Measurements from ENCODE around the gene TRAF2. TPM values are rescaled to one million over a fixed set of nuclear protein-coding genes. Genes with fewer than 3 reads are reported as not detected.

TRAF2 gene
- total and polyA plus RNA-seq, 9 of the 15 experiments (the other 6 are each of a cell fraction or from before 2014, with no cell fraction given) = 0.24 to 45.2 (median 18.0) TPM

DNA sequence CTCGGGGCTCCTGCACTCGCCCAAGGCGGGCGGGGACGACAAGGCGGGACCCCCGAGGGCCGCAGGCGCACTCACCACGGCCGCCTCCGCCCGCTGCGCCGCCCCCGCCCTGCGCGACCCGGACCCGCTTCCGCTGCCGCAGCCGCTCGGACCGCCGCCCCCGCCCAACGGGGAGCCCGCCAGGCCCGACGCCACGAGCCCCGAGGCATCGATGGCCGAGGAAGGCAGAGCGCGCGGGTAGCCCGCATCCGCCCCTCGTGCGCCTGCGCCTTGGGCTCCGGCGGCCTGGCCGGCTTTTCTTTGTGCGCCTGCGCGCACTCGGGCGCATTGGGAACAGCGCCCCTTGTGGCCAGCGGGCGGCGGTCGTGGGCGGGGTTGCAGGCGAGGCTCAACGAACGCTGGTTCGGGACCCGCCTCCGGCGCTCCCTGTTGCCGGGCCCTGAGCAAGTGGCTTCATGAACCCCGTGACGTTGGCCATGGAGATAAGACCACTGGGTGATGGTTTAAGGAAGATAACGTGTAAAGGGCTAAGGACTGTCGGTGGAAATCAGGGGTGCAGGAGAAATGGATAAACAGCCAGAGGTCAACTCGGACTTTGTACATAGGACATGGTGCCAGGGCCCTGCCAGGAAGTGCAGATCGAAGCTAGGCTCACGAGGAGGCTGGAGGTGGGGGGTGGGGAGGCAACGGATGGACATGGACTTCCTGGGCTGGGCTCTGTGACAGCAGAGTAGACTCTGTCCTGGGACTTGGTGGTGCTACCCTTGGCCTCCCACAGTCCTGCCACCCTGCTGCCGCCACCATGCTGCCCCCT, 58.4 kb downstream of the TRAF2 start, which contains the start of the genes C8G and FBXW5 (continued):
- TF ChIP-seq, protein P1, sequence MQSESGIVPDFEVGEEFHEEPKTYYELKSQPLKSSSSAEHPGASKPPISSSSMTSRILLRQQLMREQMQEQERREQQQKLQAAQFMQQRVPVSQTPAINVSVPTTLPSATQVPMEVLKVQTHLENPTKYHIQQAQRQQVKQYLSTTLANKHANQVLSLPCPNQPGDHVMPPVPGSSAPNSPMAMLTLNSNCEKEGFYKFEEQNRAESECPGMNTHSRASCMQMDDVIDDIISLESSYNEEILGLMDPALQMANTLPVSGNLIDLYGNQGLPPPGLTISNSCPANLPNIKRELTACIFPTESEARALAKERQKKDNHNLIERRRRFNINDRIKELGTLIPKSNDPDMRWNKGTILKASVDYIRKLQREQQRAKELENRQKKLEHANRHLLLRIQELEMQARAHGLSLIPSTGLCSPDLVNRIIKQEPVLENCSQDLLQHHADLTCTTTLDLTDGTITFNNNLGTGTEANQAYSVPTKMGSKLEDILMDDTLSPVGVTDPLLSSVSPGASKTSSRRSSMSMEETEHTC (IDR thresholded peaks at IDR 0.05) = peak; percentile 69; the same call in 1 of the 2 replicates
- TF ChIP-seq, protein P2, sequence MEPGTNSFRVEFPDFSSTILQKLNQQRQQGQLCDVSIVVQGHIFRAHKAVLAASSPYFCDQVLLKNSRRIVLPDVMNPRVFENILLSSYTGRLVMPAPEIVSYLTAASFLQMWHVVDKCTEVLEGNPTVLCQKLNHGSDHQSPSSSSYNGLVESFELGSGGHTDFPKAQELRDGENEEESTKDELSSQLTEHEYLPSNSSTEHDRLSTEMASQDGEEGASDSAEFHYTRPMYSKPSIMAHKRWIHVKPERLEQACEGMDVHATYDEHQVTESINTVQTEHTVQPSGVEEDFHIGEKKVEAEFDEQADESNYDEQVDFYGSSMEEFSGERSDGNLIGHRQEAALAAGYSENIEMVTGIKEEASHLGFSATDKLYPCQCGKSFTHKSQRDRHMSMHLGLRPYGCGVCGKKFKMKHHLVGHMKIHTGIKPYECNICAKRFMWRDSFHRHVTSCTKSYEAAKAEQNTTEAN (CRISPR knock-in tag; IDR thresholded peaks at IDR 0.05) = no peak; the same call in 1 of the 2 replicates
- peak; percentile 90 for TF ChIP-seq ETV5 (CRISPR knock-in tag; IDR thresholded peaks at IDR 0.05; ENCODE audit: low read depth)
- TF ChIP-seq POLR2A (conservative IDR thresholded peaks at IDR 0.05) = 0 out of 2 replicates have a peak, but pooled peaks have one; percentile 34
- TF ChIP-seq NFYB (IDR thresholded peaks at IDR 0.05; ENCODE audit: extremely low read depth, insufficient read length) = no peak
- peak; percentile 87; the same call in 1 of the 2 replicates for TF ChIP-seq HDGF (IDR thresholded peaks at IDR 0.05)
- TF ChIP-seq, protein P3, sequence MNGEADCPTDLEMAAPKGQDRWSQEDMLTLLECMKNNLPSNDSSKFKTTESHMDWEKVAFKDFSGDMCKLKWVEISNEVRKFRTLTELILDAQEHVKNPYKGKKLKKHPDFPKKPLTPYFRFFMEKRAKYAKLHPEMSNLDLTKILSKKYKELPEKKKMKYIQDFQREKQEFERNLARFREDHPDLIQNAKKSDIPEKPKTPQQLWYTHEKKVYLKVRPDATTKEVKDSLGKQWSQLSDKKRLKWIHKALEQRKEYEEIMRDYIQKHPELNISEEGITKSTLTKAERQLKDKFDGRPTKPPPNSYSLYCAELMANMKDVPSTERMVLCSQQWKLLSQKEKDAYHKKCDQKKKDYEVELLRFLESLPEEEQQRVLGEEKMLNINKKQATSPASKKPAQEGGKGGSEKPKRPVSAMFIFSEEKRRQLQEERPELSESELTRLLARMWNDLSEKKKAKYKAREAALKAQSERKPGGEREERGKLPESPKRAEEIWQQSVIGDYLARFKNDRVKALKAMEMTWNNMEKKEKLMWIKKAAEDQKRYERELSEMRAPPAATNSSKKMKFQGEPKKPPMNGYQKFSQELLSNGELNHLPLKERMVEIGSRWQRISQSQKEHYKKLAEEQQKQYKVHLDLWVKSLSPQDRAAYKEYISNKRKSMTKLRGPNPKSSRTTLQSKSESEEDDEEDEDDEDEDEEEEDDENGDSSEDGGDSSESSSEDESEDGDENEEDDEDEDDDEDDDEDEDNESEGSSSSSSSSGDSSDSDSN (IDR thresholded peaks at IDR 0.05; ENCODE audit: borderline replicate concordance in 1 of 2, low read depth in 2 of 2, low read length in 2 of 2) = peak in 1 of 2 experiments; percentile 27; a peak in 2 of 4 replicates
- TF ChIP-seq C11orf30 (IDR thresholded peaks at IDR 0.05; ENCODE audit: low read depth) = no peak
- no peak for TF ChIP-seq HDAC8 (tag; IDR thresholded peaks at IDR 0.05)
- TF ChIP-seq PTTG1 (tag; IDR thresholded peaks at IDR 0.05; ENCODE audit: low read depth) = no peak
- no peak for TF ChIP-seq ZNF3 (CRISPR knock-in tag; IDR thresholded peaks at IDR 0.05)
- no peak for TF ChIP-seq ZNF23 (CRISPR knock-in tag; IDR thresholded peaks at IDR 0.05)
- TF ChIP-seq ZNF584 (CRISPR knock-in tag; IDR thresholded peaks at IDR 0.05; ENCODE audit: low read depth) = no peak
- TF ChIP-seq NR2F6 (CRISPR knock-in tag; IDR thresholded peaks at IDR 0.05) = no peak
- TF ChIP-seq, protein P4, sequence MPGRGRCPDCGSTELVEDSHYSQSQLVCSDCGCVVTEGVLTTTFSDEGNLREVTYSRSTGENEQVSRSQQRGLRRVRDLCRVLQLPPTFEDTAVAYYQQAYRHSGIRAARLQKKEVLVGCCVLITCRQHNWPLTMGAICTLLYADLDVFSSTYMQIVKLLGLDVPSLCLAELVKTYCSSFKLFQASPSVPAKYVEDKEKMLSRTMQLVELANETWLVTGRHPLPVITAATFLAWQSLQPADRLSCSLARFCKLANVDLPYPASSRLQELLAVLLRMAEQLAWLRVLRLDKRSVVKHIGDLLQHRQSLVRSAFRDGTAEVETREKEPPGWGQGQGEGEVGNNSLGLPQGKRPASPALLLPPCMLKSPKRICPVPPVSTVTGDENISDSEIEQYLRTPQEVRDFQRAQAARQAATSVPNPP (IDR thresholded peaks at IDR 0.05; ENCODE audit: borderline replicate concordance, insufficient read depth, insufficient read length) = no peak
- TF ChIP-seq ZNF239 (CRISPR knock-in tag; IDR thresholded peaks at IDR 0.05) = 0 out of 2 replicates have a peak, but pooled peaks have one; percentile 41
- TF ChIP-seq NR2C1 (IDR thresholded peaks at IDR 0.05) = peak; percentile 52; the same call in 1 of the 2 replicates
- TF ChIP-seq NR2C1 (tag; IDR thresholded peaks at IDR 0.05) = peak; percentile 68; the same call in 1 of the 2 replicates
- TF ChIP-seq ZNF644 (tag; IDR thresholded peaks at IDR 0.05; ENCODE audit: low read depth) = 0 out of 2 replicates have a peak, but pooled peaks have one; percentile 41
- TF ChIP-seq SPI1 (IDR thresholded peaks at IDR 0.05; ENCODE audit: borderline replicate concordance, low read depth, low read length) = no peak
- TF ChIP-seq, protein P5, sequence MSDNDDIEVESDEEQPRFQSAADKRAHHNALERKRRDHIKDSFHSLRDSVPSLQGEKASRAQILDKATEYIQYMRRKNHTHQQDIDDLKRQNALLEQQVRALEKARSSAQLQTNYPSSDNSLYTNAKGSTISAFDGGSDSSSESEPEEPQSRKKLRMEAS (CRISPR knock-in tag; IDR thresholded peaks at IDR 0.05) = peak; percentile 24
- no peak for TF ChIP-seq BRF1 (IDR thresholded peaks at IDR 0.05; ENCODE audit: borderline replicate concordance, extremely low read depth, insufficient read length)
